GM21737 (cell line): ENCODE results near the gene INAVA.
"Not testable (repeated sequence)": the region's sequence is repeated elsewhere in the genome, so short reads cannot be mapped to it uniquely, and the experiment has no call there.

Source experiments
- ATAC-seq: cut with Tn5 transposase; IDR thresholded peaks from one replicate; pipeline ENCODE4 v1.9.1; 2021; ENCODE audit warnings: mild to moderate bottlenecking, moderate library complexity; ENCODE audit not compliant: unreplicated experiment

The INAVA gene

GRCh38 chr1:200960236-200960947, 65.7 kb downstream of the INAVA start:
- no peak for ATAC-seq

GRCh38 chr1:200960948-200961340, 66.2 kb downstream of the INAVA start:
- no peak for ATAC-seq

- not testable (repeated sequence) for ATAC-seq
Measured at GRCh38 chr1:200962151-200962550, 67.5 kb downstream of the INAVA start.

- ATAC-seq: no peak
Measured at GRCh38 chr1:200962631-200963030, 67.9 kb downstream of the INAVA start.

GRCh38 chr1:200963076-200963475, 68.4 kb downstream of the INAVA start:
- no peak for ATAC-seq

- not testable (repeated sequence) for ATAC-seq
Measured at GRCh38 chr1:200963888-200964287, 69.2 kb downstream of the INAVA start.
